ENCODE data around the gene FCGR2B. TPM values are rescaled to one million over a fixed set of nuclear protein-coding genes. Genes with fewer than 3 reads are reported as not detected.

The FCGR2B gene
- total RNA-seq, 1 experiment from 2014 or later, result 0.11 TPM

DNA sequence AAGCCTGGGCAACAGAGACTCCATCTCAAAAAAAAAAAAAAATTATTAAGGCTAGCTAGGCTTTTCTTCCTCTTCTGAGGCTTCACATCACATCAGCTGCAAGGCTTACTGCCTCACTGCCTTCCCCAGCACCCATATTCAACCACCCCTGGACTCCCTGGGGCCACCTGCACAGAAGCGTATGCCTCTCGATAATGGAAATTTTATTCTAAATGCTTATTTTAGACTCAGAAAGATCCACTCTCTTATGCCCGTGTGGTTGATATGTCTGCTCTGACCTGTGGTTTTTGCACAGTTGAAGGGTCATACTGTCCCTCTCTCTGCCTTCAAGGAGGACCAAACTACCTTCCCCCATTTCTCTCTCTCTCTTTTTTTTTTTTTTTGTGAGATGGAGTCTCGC, 42.6 kb downstream of the FCGR2B start:
- no peak overlapping the region for H3K4me3 Mint-ChIP-seq
- TF ChIP-seq OVOL2 (CRISPR knock-in tag; IDR thresholded peaks at IDR 0.05; ENCODE audit: borderline replicate concordance), result no peak
- no peak for TF ChIP-seq KAT7 (CRISPR knock-in tag; IDR thresholded peaks at IDR 0.05; ENCODE audit: borderline replicate concordance)
- TF ChIP-seq, protein P1, sequence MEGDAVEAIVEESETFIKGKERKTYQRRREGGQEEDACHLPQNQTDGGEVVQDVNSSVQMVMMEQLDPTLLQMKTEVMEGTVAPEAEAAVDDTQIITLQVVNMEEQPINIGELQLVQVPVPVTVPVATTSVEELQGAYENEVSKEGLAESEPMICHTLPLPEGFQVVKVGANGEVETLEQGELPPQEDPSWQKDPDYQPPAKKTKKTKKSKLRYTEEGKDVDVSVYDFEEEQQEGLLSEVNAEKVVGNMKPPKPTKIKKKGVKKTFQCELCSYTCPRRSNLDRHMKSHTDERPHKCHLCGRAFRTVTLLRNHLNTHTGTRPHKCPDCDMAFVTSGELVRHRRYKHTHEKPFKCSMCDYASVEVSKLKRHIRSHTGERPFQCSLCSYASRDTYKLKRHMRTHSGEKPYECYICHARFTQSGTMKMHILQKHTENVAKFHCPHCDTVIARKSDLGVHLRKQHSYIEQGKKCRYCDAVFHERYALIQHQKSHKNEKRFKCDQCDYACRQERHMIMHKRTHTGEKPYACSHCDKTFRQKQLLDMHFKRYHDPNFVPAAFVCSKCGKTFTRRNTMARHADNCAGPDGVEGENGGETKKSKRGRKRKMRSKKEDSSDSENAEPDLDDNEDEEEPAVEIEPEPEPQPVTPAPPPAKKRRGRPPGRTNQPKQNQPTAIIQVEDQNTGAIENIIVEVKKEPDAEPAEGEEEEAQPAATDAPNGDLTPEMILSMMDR (IDR thresholded peaks at IDR 0.05), result no peak
- no peak for TF ChIP-seq FOXK1 (CRISPR knock-in tag; IDR thresholded peaks at IDR 0.05)
- no peak for TF ChIP-seq MXD4 (CRISPR knock-in tag; IDR thresholded peaks at IDR 0.05; ENCODE audit: borderline replicate concordance)
- TF ChIP-seq, protein P2, sequence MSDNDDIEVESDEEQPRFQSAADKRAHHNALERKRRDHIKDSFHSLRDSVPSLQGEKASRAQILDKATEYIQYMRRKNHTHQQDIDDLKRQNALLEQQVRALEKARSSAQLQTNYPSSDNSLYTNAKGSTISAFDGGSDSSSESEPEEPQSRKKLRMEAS (CRISPR knock-in tag; IDR thresholded peaks at IDR 0.05), result no peak
- TF ChIP-seq, protein P3, sequence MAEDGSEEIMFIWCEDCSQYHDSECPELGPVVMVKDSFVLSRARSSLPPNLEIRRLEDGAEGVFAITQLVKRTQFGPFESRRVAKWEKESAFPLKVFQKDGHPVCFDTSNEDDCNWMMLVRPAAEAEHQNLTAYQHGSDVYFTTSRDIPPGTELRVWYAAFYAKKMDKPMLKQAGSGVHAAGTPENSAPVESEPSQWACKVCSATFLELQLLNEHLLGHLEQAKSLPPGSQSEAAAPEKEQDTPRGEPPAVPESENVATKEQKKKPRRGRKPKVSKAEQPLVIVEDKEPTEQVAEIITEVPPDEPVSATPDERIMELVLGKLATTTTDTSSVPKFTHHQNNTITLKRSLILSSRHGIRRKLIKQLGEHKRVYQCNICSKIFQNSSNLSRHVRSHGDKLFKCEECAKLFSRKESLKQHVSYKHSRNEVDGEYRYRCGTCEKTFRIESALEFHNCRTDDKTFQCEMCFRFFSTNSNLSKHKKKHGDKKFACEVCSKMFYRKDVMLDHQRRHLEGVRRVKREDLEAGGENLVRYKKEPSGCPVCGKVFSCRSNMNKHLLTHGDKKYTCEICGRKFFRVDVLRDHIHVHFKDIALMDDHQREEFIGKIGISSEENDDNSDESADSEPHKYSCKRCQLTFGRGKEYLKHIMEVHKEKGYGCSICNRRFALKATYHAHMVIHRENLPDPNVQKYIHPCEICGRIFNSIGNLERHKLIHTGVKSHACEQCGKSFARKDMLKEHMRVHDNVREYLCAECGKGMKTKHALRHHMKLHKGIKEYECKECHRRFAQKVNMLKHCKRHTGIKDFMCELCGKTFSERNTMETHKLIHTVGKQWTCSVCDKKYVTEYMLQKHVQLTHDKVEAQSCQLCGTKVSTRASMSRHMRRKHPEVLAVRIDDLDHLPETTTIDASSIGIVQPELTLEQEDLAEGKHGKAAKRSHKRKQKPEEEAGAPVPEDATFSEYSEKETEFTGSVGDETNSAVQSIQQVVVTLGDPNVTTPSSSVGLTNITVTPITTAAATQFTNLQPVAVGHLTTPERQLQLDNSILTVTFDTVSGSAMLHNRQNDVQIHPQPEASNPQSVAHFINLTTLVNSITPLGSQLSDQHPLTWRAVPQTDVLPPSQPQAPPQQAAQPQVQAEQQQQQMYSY (CRISPR knock-in tag; IDR thresholded peaks at IDR 0.05), result no peak
- TF ChIP-seq, protein P4, sequence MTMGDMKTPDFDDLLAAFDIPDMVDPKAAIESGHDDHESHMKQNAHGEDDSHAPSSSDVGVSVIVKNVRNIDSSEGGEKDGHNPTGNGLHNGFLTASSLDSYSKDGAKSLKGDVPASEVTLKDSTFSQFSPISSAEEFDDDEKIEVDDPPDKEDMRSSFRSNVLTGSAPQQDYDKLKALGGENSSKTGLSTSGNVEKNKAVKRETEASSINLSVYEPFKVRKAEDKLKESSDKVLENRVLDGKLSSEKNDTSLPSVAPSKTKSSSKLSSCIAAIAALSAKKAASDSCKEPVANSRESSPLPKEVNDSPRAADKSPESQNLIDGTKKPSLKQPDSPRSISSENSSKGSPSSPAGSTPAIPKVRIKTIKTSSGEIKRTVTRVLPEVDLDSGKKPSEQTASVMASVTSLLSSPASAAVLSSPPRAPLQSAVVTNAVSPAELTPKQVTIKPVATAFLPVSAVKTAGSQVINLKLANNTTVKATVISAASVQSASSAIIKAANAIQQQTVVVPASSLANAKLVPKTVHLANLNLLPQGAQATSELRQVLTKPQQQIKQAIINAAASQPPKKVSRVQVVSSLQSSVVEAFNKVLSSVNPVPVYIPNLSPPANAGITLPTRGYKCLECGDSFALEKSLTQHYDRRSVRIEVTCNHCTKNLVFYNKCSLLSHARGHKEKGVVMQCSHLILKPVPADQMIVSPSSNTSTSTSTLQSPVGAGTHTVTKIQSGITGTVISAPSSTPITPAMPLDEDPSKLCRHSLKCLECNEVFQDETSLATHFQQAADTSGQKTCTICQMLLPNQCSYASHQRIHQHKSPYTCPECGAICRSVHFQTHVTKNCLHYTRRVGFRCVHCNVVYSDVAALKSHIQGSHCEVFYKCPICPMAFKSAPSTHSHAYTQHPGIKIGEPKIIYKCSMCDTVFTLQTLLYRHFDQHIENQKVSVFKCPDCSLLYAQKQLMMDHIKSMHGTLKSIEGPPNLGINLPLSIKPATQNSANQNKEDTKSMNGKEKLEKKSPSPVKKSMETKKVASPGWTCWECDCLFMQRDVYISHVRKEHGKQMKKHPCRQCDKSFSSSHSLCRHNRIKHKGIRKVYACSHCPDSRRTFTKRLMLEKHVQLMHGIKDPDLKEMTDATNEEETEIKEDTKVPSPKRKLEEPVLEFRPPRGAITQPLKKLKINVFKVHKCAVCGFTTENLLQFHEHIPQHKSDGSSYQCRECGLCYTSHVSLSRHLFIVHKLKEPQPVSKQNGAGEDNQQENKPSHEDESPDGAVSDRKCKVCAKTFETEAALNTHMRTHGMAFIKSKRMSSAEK (CRISPR knock-in tag; IDR thresholded peaks at IDR 0.05; ENCODE audit: borderline replicate concordance), result no peak
- TF ChIP-seq, protein P5, sequence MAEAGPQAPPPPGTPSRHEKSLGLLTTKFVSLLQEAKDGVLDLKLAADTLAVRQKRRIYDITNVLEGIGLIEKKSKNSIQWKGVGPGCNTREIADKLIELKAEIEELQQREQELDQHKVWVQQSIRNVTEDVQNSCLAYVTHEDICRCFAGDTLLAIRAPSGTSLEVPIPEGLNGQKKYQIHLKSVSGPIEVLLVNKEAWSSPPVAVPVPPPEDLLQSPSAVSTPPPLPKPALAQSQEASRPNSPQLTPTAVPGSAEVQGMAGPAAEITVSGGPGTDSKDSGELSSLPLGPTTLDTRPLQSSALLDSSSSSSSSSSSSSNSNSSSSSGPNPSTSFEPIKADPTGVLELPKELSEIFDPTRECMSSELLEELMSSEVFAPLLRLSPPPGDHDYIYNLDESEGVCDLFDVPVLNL (CRISPR knock-in tag; IDR thresholded peaks at IDR 0.05; ENCODE audit: borderline replicate concordance, low read depth), result no peak

DNA sequence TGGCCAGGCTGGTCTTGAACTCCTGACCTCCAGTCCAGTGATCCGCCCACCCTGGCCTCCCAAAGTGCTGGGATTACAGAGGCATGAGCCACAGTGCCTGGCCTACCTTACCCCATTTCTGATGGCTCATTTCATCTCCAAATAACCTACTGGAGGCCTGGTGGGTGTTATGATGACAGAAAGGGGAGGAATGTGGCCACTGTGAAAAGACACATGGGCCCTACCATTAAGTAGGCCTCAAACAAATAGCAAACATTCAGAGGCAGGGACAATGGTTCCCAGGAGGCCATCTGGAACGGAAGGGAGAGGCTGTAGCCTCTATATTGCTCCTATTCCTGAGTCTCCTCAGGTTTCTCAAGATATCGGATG, 43.2 kb downstream of the FCGR2B start:
- Mint-ChIP-seq H3K36me3 (no peaks in the 10 kb centered on the region), H3K27ac (no peak overlapping the region), H3K4me1 (peaks cover 16% of the 10 kb centered on the region), H3K9me3 (no peaks in the 10 kb centered on the region), H3K4me3 (no peak overlapping the region), H3K27me3 (ENCODE audit: low read depth) (no peaks in the 10 kb centered on the region; the same call in 1 of the 2 replicates)
- ATAC-seq (no peak), DNase-seq (ENCODE audit: low spot score) (no peak)
- ChIA-PET CTCF (no interaction called here), POLR2A (no interaction called here)
- TF ChIP-seq, protein P5 (CRISPR knock-in tag; IDR thresholded peaks at IDR 0.05; ENCODE audit: borderline replicate concordance, low read depth), result no peak
- TF ChIP-seq, protein P6, sequence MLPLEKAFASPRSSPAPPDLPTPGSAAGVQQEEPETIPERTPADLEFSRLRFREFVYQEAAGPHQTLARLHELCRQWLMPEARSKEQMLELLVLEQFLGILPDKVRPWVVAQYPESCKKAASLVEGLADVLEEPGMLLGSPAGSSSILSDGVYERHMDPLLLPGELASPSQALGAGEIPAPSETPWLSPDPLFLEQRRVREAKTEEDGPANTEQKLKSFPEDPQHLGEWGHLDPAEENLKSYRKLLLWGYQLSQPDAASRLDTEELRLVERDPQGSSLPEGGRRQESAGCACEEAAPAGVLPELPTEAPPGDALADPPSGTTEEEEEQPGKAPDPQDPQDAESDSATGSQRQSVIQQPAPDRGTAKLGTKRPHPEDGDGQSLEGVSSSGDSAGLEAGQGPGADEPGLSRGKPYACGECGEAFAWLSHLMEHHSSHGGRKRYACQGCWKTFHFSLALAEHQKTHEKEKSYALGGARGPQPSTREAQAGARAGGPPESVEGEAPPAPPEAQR (CRISPR knock-in tag; IDR thresholded peaks at IDR 0.05), result no peak
- TF ChIP-seq, protein P7, sequence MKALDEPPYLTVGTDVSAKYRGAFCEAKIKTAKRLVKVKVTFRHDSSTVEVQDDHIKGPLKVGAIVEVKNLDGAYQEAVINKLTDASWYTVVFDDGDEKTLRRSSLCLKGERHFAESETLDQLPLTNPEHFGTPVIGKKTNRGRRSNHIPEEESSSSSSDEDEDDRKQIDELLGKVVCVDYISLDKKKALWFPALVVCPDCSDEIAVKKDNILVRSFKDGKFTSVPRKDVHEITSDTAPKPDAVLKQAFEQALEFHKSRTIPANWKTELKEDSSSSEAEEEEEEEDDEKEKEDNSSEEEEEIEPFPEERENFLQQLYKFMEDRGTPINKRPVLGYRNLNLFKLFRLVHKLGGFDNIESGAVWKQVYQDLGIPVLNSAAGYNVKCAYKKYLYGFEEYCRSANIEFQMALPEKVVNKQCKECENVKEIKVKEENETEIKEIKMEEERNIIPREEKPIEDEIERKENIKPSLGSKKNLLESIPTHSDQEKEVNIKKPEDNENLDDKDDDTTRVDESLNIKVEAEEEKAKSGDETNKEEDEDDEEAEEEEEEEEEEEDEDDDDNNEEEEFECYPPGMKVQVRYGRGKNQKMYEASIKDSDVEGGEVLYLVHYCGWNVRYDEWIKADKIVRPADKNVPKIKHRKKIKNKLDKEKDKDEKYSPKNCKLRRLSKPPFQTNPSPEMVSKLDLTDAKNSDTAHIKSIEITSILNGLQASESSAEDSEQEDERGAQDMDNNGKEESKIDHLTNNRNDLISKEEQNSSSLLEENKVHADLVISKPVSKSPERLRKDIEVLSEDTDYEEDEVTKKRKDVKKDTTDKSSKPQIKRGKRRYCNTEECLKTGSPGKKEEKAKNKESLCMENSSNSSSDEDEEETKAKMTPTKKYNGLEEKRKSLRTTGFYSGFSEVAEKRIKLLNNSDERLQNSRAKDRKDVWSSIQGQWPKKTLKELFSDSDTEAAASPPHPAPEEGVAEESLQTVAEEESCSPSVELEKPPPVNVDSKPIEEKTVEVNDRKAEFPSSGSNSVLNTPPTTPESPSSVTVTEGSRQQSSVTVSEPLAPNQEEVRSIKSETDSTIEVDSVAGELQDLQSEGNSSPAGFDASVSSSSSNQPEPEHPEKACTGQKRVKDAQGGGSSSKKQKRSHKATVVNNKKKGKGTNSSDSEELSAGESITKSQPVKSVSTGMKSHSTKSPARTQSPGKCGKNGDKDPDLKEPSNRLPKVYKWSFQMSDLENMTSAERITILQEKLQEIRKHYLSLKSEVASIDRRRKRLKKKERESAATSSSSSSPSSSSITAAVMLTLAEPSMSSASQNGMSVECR (CRISPR knock-in tag; IDR thresholded peaks at IDR 0.05; ENCODE audit: borderline replicate concordance), result no peak
- TF ChIP-seq OVOL2 (CRISPR knock-in tag; IDR thresholded peaks at IDR 0.05; ENCODE audit: borderline replicate concordance), result no peak
- TF ChIP-seq, protein P8, sequence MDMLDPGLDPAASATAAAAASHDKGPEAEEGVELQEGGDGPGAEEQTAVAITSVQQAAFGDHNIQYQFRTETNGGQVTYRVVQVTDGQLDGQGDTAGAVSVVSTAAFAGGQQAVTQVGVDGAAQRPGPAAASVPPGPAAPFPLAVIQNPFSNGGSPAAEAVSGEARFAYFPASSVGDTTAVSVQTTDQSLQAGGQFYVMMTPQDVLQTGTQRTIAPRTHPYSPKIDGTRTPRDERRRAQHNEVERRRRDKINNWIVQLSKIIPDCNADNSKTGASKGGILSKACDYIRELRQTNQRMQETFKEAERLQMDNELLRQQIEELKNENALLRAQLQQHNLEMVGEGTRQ (CRISPR knock-in tag; IDR thresholded peaks at IDR 0.05), result no peak
- no peak for TF ChIP-seq SOX15 (CRISPR knock-in tag; IDR thresholded peaks at IDR 0.05)
- TF ChIP-seq TEAD4 (CRISPR knock-in tag; IDR thresholded peaks at IDR 0.05), result no peak

More for the DNA sequence above, 42.6 kb downstream of the FCGR2B start:
- Mint-ChIP-seq H3K9me3 (no peaks in the 10 kb centered on the region), H3K4me1 (peaks cover 16% of the 10 kb centered on the region), H3K27me3 (ENCODE audit: low read depth) (no peaks in the 10 kb centered on the region; the same call in 1 of the 2 replicates), H3K36me3 (no peaks in the 10 kb centered on the region), H3K27ac (no peak overlapping the region)
- CTCF ChIA-PET, result no interaction called here
- ATAC-seq, result no peak
- DNase-seq (ENCODE audit: low spot score), result no peak
- POLR2A ChIA-PET, result no interaction called here

All from WTC11 (cell line).